ENCODE data around the gene PGM5. TPM values are rescaled to one million over a fixed set of nuclear protein-coding genes. Genes with fewer than 3 reads are reported as not detected.

Gene PGM5
- total and polyA plus RNA-seq, 2 donors (not counting 3 experiments of a cell fraction or from before 2014, with no cell fraction given), result 0.14 to 1.9 TPM

DNA sequence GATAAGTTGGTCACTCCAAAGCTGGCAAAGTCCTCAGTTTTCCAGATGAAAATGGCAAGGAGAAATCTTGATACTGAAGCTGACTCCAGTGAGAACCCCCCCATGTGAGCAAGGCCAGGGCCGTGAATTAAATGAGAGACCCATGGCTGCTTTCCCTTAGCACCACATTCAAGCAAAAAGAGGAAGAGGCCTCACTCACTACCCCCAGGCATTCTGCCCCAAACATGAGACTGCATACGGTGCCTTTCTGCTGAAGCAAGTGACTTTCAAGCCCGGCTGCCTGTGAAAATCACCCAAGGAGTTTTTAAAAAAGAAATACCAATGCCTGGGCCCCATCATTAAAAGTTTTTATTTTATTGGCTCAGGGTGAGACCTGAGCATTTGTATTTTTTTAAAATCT is 117.4 kb downstream of the PGM5 start:
- H3K4me1 ChIP-seq (ENCODE audit: control insufficient read depth, extremely low read depth, insufficient read depth, low read length), result no peaks in the 10 kb centered on the region
- H3K79me2 ChIP-seq (ENCODE audit: control insufficient read depth, insufficient read depth, low read length), result no peaks in the 10 kb centered on the region
- no peak overlapping the region for H3K9ac ChIP-seq (replicated peaks; ENCODE audit: extremely low read depth, insufficient read depth, low read length)
- H3K9me1 ChIP-seq (replicated peaks; ENCODE audit: control insufficient read depth, extremely low read depth, insufficient read depth, low read length), result no peaks in the 10 kb centered on the region
- no peak overlapping the region for H3K4me2 ChIP-seq (ENCODE audit: insufficient read depth, low read length)
- no peaks in the 10 kb centered on the region for H4K20me1 ChIP-seq (replicated peaks; ENCODE audit: control insufficient read depth, extremely low read depth, insufficient read depth, low read length)
- DNase-seq (ENCODE audit: low read depth, low spot score) (no peak), FAIRE-seq (no peak)
- dilution Hi-C loops (cut with MboI; ENCODE audit: extremely low pct_ligation_motif_present, low sequenced_read_pairs), result no loop called here
- no peak overlapping the region for H3K27ac ChIP-seq (ENCODE audit: insufficient read depth, low read depth, low read length)
- no peaks in the 10 kb centered on the region for H3K27me3 ChIP-seq (ENCODE audit: control insufficient read depth in 2 of 2, insufficient read depth in 2 of 2, low read length in 2 of 2)
- ChIA-PET POLR2A (no interaction called here), CTCF (interaction anchor here (1.0 kb wide), 1 partner anchor 15 kb away, joined by 3 read pairs; no protein-coding TSS in a partner anchor)
- intact Hi-C loops (cut with micrococcal nuclease), result no loop called here
- no peak for TF ChIP-seq POLR2AphosphoS5 (IDR thresholded peaks at IDR 0.05; ENCODE audit: insufficient read depth, low read depth, low read length)
- no peak overlapping the region for H3K4me3 ChIP-seq (replicated peaks in 1 of 3; ENCODE audit: insufficient read depth in 1 of 3, low read depth in 1 of 3, low read length in 3 of 3)
- H3K36me3 ChIP-seq (ENCODE audit: control insufficient read depth in 2 of 2, extremely low read depth in 1 of 2, insufficient read depth in 2 of 2, low read length in 2 of 2), result no peaks in the 10 kb centered on the region
- no peak overlapping the region for H2AFZ ChIP-seq (ENCODE audit: low read depth, low read length)
- H3K9me3 ChIP-seq (replicated peaks; ENCODE audit: control insufficient read depth, insufficient read depth, low read length), result no peaks in the 10 kb centered on the region
- no TSS peak for BruUV-seq (replicated peaks)

DNA sequence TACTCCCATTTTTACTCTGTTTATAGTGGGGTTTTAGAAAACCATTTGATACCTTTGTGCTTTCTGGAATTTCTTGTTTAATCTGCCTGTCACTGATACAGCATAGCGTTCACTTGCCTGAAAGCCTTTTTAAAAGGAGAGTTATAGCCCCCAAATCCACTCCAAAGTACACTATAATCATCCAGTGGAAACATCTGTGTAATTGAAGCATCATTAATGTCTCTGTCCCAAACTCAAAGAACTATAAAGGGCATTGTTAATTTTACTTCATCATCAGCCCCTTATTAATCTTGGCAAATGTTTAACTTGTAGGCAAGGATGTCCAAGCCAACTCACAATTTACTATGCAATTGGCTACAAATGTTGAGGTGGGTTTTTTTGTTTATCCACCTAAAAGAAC is 120.0 kb downstream of the PGM5 start:
- H4K20me1 ChIP-seq (replicated peaks; ENCODE audit: control insufficient read depth, extremely low read depth, insufficient read depth, low read length), result no peaks in the 10 kb centered on the region
- H3K27me3 ChIP-seq (ENCODE audit: control insufficient read depth in 2 of 2, insufficient read depth in 2 of 2, low read length in 2 of 2), result no peaks in the 10 kb centered on the region
- no peaks in the 10 kb centered on the region for H3K79me2 ChIP-seq (ENCODE audit: control insufficient read depth, insufficient read depth, low read length)
- H3K4me1 ChIP-seq (ENCODE audit: control insufficient read depth, extremely low read depth, insufficient read depth, low read length), result no peaks in the 10 kb centered on the region
- no peaks in the 10 kb centered on the region for H3K9me1 ChIP-seq (replicated peaks; ENCODE audit: control insufficient read depth, extremely low read depth, insufficient read depth, low read length)
- no peaks in the 10 kb centered on the region for H3K36me3 ChIP-seq (ENCODE audit: control insufficient read depth in 2 of 2, extremely low read depth in 1 of 2, insufficient read depth in 2 of 2, low read length in 2 of 2)
- no peak overlapping the region for H2AFZ ChIP-seq (ENCODE audit: low read depth, low read length)
- no peak overlapping the region for H3K4me2 ChIP-seq (ENCODE audit: insufficient read depth, low read length)
- no peak overlapping the region for H3K27ac ChIP-seq (ENCODE audit: insufficient read depth, low read depth, low read length)
- POLR2A ChIA-PET, result no interaction called here
- FAIRE-seq, result no peak
- H3K9me3 ChIP-seq (replicated peaks; ENCODE audit: control insufficient read depth, insufficient read depth, low read length), result no peaks in the 10 kb centered on the region
- no peak overlapping the region for H3K4me3 ChIP-seq (replicated peaks in 1 of 3; ENCODE audit: insufficient read depth in 1 of 3, low read depth in 1 of 3, low read length in 3 of 3)
- intact Hi-C loops (cut with micrococcal nuclease), result no loop called here
- dilution Hi-C loops (cut with MboI; ENCODE audit: extremely low pct_ligation_motif_present, low sequenced_read_pairs), result no loop called here
- no peak for DNase-seq (ENCODE audit: low read depth, low spot score)
- CTCF ChIA-PET, result no interaction called here
- no TSS peak for BruUV-seq (replicated peaks)
- H3K9ac ChIP-seq (replicated peaks; ENCODE audit: extremely low read depth, insufficient read depth, low read length), result no peak overlapping the region
- no peak for TF ChIP-seq JUN (IDR thresholded peaks at IDR 0.05; ENCODE audit: borderline replicate concordance, insufficient read depth, insufficient read length, low read depth)
- TF ChIP-seq POLR2AphosphoS5 (IDR thresholded peaks at IDR 0.05; ENCODE audit: insufficient read depth, low read depth, low read length), result no peak
- TF ChIP-seq, protein P1, sequence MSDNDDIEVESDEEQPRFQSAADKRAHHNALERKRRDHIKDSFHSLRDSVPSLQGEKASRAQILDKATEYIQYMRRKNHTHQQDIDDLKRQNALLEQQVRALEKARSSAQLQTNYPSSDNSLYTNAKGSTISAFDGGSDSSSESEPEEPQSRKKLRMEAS (IDR thresholded peaks at IDR 0.05; ENCODE audit: insufficient read depth, insufficient read length), result no peak
- TF ChIP-seq, protein P2, sequence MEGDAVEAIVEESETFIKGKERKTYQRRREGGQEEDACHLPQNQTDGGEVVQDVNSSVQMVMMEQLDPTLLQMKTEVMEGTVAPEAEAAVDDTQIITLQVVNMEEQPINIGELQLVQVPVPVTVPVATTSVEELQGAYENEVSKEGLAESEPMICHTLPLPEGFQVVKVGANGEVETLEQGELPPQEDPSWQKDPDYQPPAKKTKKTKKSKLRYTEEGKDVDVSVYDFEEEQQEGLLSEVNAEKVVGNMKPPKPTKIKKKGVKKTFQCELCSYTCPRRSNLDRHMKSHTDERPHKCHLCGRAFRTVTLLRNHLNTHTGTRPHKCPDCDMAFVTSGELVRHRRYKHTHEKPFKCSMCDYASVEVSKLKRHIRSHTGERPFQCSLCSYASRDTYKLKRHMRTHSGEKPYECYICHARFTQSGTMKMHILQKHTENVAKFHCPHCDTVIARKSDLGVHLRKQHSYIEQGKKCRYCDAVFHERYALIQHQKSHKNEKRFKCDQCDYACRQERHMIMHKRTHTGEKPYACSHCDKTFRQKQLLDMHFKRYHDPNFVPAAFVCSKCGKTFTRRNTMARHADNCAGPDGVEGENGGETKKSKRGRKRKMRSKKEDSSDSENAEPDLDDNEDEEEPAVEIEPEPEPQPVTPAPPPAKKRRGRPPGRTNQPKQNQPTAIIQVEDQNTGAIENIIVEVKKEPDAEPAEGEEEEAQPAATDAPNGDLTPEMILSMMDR (IDR thresholded peaks at IDR 0.05; ENCODE audit: extremely low read depth in 1 of 2, insufficient read depth in 1 of 2, low read depth in 1 of 2, low read length in 2 of 2), result no peak
- TF ChIP-seq EZH2 (IDR thresholded peaks at IDR 0.05; ENCODE audit: borderline replicate concordance, low read depth, low read length, severe bottlenecking), result no peak
- TF ChIP-seq FOS (IDR thresholded peaks at IDR 0.05; ENCODE audit: borderline replicate concordance, insufficient read depth, low read length), result no peak
- no peak for TF ChIP-seq POLR2A (IDR thresholded peaks at IDR 0.05; ENCODE audit: low read depth, low read length)
- TF ChIP-seq GATA2 (IDR thresholded peaks at IDR 0.05; ENCODE audit: insufficient read depth, insufficient read length, low read depth, low read length), result no peak
- TF ChIP-seq MYC (IDR thresholded peaks at IDR 0.05; ENCODE audit: low read depth, low read length), result no peak
